Endodermal cell (in vitro differentiated cells): ENCODE measurements around the gene MYO1A. TPM values are rescaled to one million over a fixed set of nuclear protein-coding genes. Genes with fewer than 3 reads are reported as not detected.

Experiments used
- DNase-seq: peaks from one replicate; pipeline ENCODE4 v3.0.0-alpha.2; 2017
- H3K27ac ChIP-seq: 2 replicates; pipeline ENCODE4 v1.5.1; 2013; ENCODE audit warnings: mild to moderate bottlenecking, low read depth, low read length, moderate library complexity
- H3K27me3 ChIP-seq: 2 replicates; pipeline ENCODE4 v1.6.1; 2013; ENCODE audit warnings: mild to moderate bottlenecking, low read length, moderate library complexity; ENCODE audit not compliant: insufficient read depth, control insufficient read depth, poor library complexity, severe bottlenecking
- H3K36me3 ChIP-seq: 2 replicates; pipeline ENCODE4 v1.7.0; 2013; ENCODE audit warnings: mild to moderate bottlenecking, low read length, moderate library complexity; ENCODE audit not compliant: control insufficient read depth, insufficient read depth
- H3K4me1 ChIP-seq: one replicate; pipeline ENCODE4 v1.7.0; 2013; ENCODE audit warnings: low read length; ENCODE audit not compliant: control insufficient read depth, insufficient read depth
- H3K4me3 ChIP-seq: 2 replicates; pipeline ENCODE4 v1.5.1; 2013; ENCODE audit warnings: mild to moderate bottlenecking, low read length, moderate library complexity
- H3K9ac ChIP-seq: 2 replicates; pipeline ENCODE4 v1.6.1; 2013; ENCODE audit warnings: mild to moderate bottlenecking, low read length, moderate library complexity; ENCODE audit not compliant: poor library complexity, severe bottlenecking; ENCODE audit errors: extremely low read depth
- H3K9me3 ChIP-seq: 2 replicates; pipeline ENCODE4 v1.6.1; 2013; ENCODE audit warnings: mild to moderate bottlenecking, low read length, moderate library complexity; ENCODE audit not compliant: control insufficient read depth
- H3K27ac Mint-ChIP-seq: 2 replicates; pipeline ENCODE4 v1.8.0; 2020; ENCODE audit warnings: mixed read lengths
- H3K27me3 Mint-ChIP-seq: 2 replicates; pipeline ENCODE4 v1.8.0; 2021; ENCODE audit warnings: mild to moderate bottlenecking, mixed read lengths; ENCODE audit not compliant: insufficient read depth
- H3K36me3 Mint-ChIP-seq: 2 replicates; pipeline ENCODE4 v1.8.0; 2020; ENCODE audit warnings: low read depth, mixed read lengths
- H3K4me1 Mint-ChIP-seq: 2 replicates; pipeline ENCODE4 v1.8.0; 2020; ENCODE audit warnings: mixed read lengths
- H3K4me3 Mint-ChIP-seq: 2 replicates; pipeline ENCODE4 v1.8.0; 2020; ENCODE audit warnings: mild to moderate bottlenecking, moderate library complexity, mixed read lengths
- H3K9me3 Mint-ChIP-seq: 2 replicates; pipeline ENCODE4 v1.8.0; 2020; ENCODE audit warnings: mild to moderate bottlenecking, mixed read lengths
- WGBS, 2 experiments: methylation state at CpG; one replicate each; pipeline versions ENCODE4 v1.1.5 to v1.1.7; 2013; ENCODE audit warnings: missing lambda C conversion rate in 2 of 2, mixed read lengths in 1 of 2; ENCODE audit not compliant: insufficient coverage in 1 of 2, insufficient read length in 1 of 2; 5-methylcytosine and 5-hydroxymethylcytosine counted together
- total RNA-seq, 2 donors: library from RNA; stranded (reverse); fragmentation: NEBNext Ultra II Directional in 1 of 2; extraction: Animal tissue kit (Norgen Biotek cat#: 25700) in 1 of 2; gene quantifications; 2 replicates in 1 of 2; 3 replicates in 1 of 2; pipeline ENCODE4 v1.2.1, GENCODE V29; 2021
- TF ChIP-seq, protein P1 (sequence below): fragments of 200-600 bp; sonication (generic); conservative IDR thresholded peaks from 2 replicates; pipeline ENCODE4 v1.5.0; 2021; ENCODE audit warnings: antibody characterized with exemption, mild to moderate bottlenecking

MYO1A gene
- total RNA-seq, 2 donors from 2014 or later = 0.77 to 1.7 TPM

DNA sequence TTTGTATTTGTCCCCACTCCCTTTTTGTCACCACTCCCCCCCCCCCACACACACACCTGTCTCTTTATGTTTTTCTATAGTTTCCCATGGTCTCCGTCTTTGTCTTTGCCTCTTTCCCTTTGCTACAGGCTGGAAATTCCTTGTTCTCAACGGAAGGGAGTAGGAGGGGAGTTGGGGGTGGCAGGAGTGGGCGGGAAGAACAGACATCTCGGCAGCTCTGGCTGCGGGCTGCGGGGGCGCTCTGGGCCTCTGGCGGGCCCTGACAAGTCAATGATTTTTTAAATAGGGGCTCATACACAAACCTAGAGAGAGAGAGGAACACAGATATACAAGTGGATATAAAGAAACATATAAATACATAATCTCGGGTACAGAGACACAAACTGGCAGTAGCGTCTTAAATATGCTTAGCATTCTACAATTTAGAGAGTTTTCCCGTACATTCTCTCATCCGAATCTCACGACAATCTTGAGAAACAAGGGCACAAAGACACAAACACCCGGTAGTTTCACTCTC, 36.6 kb upstream of the MYO1A start:
- Mint-ChIP-seq H3K27me3 (peaks cover 2% of the 10 kb centered on the region), H3K4me3 (peak overlapping the region; percentile 78), H3K36me3 (peaks cover 3% of the 10 kb centered on the region), H3K9me3 (no peaks in the 10 kb centered on the region), H3K4me1 (peaks cover 14% of the 10 kb centered on the region), H3K27ac (peak overlapping the region; percentile 80)
- no peaks in the 10 kb centered on the region for H3K27me3 ChIP-seq
- no peaks in the 10 kb centered on the region for H3K36me3 ChIP-seq
- TF ChIP-seq, protein P1, sequence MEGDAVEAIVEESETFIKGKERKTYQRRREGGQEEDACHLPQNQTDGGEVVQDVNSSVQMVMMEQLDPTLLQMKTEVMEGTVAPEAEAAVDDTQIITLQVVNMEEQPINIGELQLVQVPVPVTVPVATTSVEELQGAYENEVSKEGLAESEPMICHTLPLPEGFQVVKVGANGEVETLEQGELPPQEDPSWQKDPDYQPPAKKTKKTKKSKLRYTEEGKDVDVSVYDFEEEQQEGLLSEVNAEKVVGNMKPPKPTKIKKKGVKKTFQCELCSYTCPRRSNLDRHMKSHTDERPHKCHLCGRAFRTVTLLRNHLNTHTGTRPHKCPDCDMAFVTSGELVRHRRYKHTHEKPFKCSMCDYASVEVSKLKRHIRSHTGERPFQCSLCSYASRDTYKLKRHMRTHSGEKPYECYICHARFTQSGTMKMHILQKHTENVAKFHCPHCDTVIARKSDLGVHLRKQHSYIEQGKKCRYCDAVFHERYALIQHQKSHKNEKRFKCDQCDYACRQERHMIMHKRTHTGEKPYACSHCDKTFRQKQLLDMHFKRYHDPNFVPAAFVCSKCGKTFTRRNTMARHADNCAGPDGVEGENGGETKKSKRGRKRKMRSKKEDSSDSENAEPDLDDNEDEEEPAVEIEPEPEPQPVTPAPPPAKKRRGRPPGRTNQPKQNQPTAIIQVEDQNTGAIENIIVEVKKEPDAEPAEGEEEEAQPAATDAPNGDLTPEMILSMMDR = peak; percentile 65
- H3K9me3 ChIP-seq = no peaks in the 10 kb centered on the region
- peak overlapping the region; percentile 54 for H3K9ac ChIP-seq
- peak overlapping the region; percentile 79 for H3K27ac ChIP-seq
- DNase-seq = peak; percentile 92
- peaks cover 3% of the 10 kb centered on the region for H3K4me1 ChIP-seq
- 0 to 2% methylated on average over 5 to 14 of the region's 14 CpGs for WGBS, 2 experiments
- H3K4me3 ChIP-seq = peak overlapping the region; percentile 84

DNA sequence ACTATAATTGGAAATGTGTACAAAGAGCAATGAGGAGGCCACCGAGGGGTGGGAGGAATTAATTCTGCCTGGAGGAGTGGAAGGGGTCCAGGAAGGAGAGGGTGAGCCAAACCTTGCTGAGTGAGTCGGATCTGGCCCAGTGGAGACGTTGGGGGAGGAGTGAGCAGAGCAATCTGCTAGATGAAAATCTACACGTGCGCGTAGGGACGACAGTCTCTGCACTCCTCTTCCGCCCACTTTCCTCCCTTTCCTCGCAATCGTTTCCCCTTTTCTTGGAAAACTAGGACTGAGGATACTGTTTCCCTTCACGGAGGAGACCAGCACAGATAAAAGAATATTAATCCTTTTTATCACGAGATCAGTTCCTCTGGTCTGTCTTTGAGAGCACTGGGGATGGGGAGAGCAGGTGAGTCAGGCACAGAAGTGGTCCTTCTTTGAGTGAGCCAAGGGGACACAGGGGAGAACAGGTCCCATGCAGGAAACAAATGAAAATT, 36.1 kb upstream of the MYO1A start:
- Histone ChIP-seq H3K4me3 (peak overlapping the region; percentile 84), H3K4me1 (peaks cover 3% of the 10 kb centered on the region), H3K27ac (peak overlapping the region; percentile 79), H3K36me3 (no peaks in the 10 kb centered on the region), H3K9me3 (no peaks in the 10 kb centered on the region), H3K27me3 (no peaks in the 10 kb centered on the region), H3K9ac (no peak overlapping the region)
- DNase-seq = peak; percentile 72
- peak overlapping the region; percentile 80 for H3K27ac Mint-ChIP-seq
- 43 to 50% methylated on average over 10 to 12 of the region's 12 CpGs for WGBS, 2 experiments
- H3K36me3 Mint-ChIP-seq = peaks cover under 1% of the 10 kb centered on the region
- TF ChIP-seq, protein P1 = no peak
- H3K27me3 Mint-ChIP-seq = peaks cover 2% of the 10 kb centered on the region
- peak overlapping the region; percentile 78 for H3K4me3 Mint-ChIP-seq
- H3K9me3 Mint-ChIP-seq = no peaks in the 10 kb centered on the region
- H3K4me1 Mint-ChIP-seq = peaks cover 14% of the 10 kb centered on the region

DNA sequence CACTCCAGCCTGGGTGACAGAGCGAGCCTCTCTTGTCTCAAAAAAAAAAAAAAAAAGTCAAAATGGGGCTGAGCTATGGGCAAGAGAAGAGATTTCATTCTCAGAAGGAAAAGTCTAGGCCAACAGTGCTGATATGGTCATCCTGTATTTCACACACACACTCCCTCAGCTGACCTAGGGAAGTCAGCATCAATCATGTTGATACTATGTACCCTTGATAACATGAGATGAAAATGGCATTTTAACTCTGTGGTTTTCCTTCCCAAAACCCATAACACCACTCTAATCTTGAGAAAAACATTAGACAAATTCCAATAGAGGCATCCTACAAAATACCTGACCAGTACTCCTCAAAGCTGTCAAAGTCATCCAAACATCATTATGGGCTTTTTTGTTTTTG, 30.9 kb upstream of the MYO1A start:
- peaks cover 3% of the 10 kb centered on the region for H3K4me1 Mint-ChIP-seq
- H3K27ac Mint-ChIP-seq = no peak overlapping the region

More for the DNA sequence above, 30.9 kb upstream of the MYO1A start:
- peaks cover 2% of the 10 kb centered on the region for H3K27me3 Mint-ChIP-seq
- peaks cover 3% of the 10 kb centered on the region for H3K36me3 Mint-ChIP-seq
- H3K27me3 ChIP-seq = no peaks in the 10 kb centered on the region
- H3K36me3 ChIP-seq = peaks cover 3% of the 10 kb centered on the region
- H3K4me3 ChIP-seq = no peak overlapping the region
- no peak overlapping the region for H3K9ac ChIP-seq
- no peak overlapping the region for H3K27ac ChIP-seq
- no peak overlapping the region for H3K4me3 Mint-ChIP-seq
- no peaks in the 10 kb centered on the region for H3K9me3 Mint-ChIP-seq
- H3K4me1 ChIP-seq = no peaks in the 10 kb centered on the region
- WGBS, 2 experiments = 100% methylated on average over 1 of the region's 1 CpG; no CpG with 5 or more reads in 1 of the 2 experiments
- TF ChIP-seq, protein P1 = no peak
- no peak for DNase-seq
- H3K9me3 ChIP-seq = no peaks in the 10 kb centered on the region
